Panc1 (cell line): ENCODE results near the gene FAM83B. TPM values are rescaled to one million over a fixed set of nuclear protein-coding genes. Genes with fewer than 3 reads are reported as not detected.

Experiments used
- ATAC-seq: fragments of 200-7000 bp; cut with Tn5 transposase; 2 replicates; pipeline ENCODE4 v1.9.1; 2020; ENCODE audit warnings: mild to moderate bottlenecking, moderate library complexity
- BruUV-seq: library from RNA; stranded (reverse); fragments of 400-500 nt; replicated peaks from 2 replicates; lab custom pipeline; 2021; lab: Mats Ljungman, UMichigan
- CTCF ChIA-PET: fragments of 300-600 bp; sonication (Branson Sonifier 250); formaldehyde crosslinking; loops from one replicate; lab custom pipeline; 2022; ENCODE audit warnings: antibody characterized with exemption; lab: Charles Lee
- POLR2A ChIA-PET: fragments of 300-600 bp; sonication (Branson Sonifier 250); formaldehyde crosslinking; loops from one replicate; lab custom pipeline; 2022; ENCODE audit warnings: antibody characterized with exemption; lab: Charles Lee
- DNase-seq: peaks from one replicate; pipeline ENCODE4 v3.0.0-alpha.2; 2010; ENCODE audit warnings: low read depth, low spot score
- H3K27ac ChIP-seq: 2 replicates; pipeline ENCODE4 v1.5.1; 2011; ENCODE audit warnings: mild to moderate bottlenecking, low read length, inconsistent platforms
- H3K27me3 ChIP-seq: fragments of 200-500 bp; sonication (Bioruptor generic); 2 replicates; pipeline ENCODE4 v1.6.0; 2014; ENCODE audit warnings: low read length, inconsistent platforms; ENCODE audit not compliant: control insufficient read depth, insufficient read depth
- H3K36me3 ChIP-seq: fragments of 200-500 bp; sonication (Bioruptor generic); 2 replicates; pipeline ENCODE4 v1.5.1; 2014; ENCODE audit warnings: inconsistent platforms, mild to moderate bottlenecking, low read length, moderate library complexity; ENCODE audit not compliant: control insufficient read depth, insufficient read depth
- H3K4me1 ChIP-seq: 2 replicates; pipeline ENCODE4 v1.5.1; 2011; ENCODE audit warnings: inconsistent platforms, mild to moderate bottlenecking, low read length, moderate library complexity; ENCODE audit not compliant: control insufficient read depth, insufficient read depth
- H3K4me3 ChIP-seq, 2 experiments: 2 replicates each; pipeline ENCODE4 v1.5.1; 2011 to 2012; ENCODE audit warnings: low read depth in 2 of 2, low read length in 2 of 2, mild to moderate bottlenecking in 2 of 2, inconsistent platforms in 1 of 2, moderate library complexity in 1 of 2
- H3K9me3 ChIP-seq: fragments of 200-500 bp; sonication (Bioruptor generic); 2 replicates; pipeline ENCODE4 v1.5.1; 2014; ENCODE audit warnings: low read depth, mild to moderate bottlenecking, inconsistent platforms, low read length, moderate library complexity; ENCODE audit not compliant: control insufficient read depth, insufficient read depth
- CTCF ChIP-seq: fragments of 450-650 bp; IDR thresholded peaks from 2 replicates; pipeline ENCODE4 v1.5.1; 2017; ENCODE audit warnings: mild to moderate bottlenecking
- POLR2AphosphoS5 ChIP-seq: IDR thresholded peaks from 2 replicates; pipeline ENCODE4 v1.6.1; 2012; ENCODE audit warnings: mild to moderate bottlenecking, low read depth, low read length, moderate library complexity
- SIN3A ChIP-seq: IDR thresholded peaks from 2 replicates; pipeline ENCODE4 v1.6.1; 2012; ENCODE audit warnings: low read depth, mild to moderate bottlenecking, low read length, moderate library complexity, borderline replicate concordance; ENCODE audit not compliant: insufficient read depth
- TCF7L2 ChIP-seq: IDR thresholded peaks from 2 replicates; pipeline ENCODE4 v1.6.1; 2011; ENCODE audit warnings: mild to moderate bottlenecking, low read depth, low read length, inconsistent platforms
- in situ Hi-C: cut with HindIII; loops from 2 replicates; pipeline ENCODE4 v1.10.0; 2016; ENCODE audit warnings: low sequenced_read_pairs, low pct_unique_long_range_greater_than_20kb
- intact Hi-C: fragments of 100-400 bp; cut with micrococcal nuclease; formaldehyde crosslinking; loops from one replicate; pipeline ENCODE4 v1.10.0; 2022; ENCODE audit not compliant: unreplicated experiment
- total RNA-seq: library from RNA; stranded (reverse); gene quantifications from one replicate; pipeline ENCODE4 v1.2.1, GENCODE V29; 2021; ENCODE audit not compliant: unreplicated experiment
- TF ChIP-seq, protein P1 (sequence below), 2 experiments: IDR thresholded peaks; 2 replicates each; pipeline ENCODE4 v1.6.1; 2011 to 2012; ENCODE audit warnings: low read depth in 2 of 2, control low read depth in 1 of 2, low read length in 1 of 2, mild to moderate bottlenecking in 1 of 2, moderate library complexity in 1 of 2; ENCODE audit not compliant: insufficient read depth in 1 of 2

The FAM83B gene
- total RNA-seq, 1 experiment from 2014 or later, result not detected

DNA sequence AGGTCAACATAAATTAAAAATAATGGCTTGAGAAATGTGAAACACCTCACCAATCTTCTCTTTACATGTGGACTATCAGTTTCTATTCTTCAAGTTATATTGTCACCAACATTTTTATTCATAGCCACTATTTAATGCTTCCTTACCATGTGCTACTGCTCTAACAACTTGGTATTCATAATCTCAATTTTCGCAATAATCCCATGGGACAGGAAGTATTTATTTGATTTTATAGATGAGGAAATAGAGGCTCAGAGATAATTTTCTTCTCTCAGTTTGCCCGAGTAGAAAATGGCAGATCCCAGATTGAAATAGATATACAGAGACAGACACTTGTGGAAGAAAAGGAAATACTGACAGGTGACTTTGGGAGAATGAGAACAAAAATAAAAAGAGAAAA is 66.6 kb downstream of the FAM83B start:
- intact Hi-C loops, result no loop called here
- BruUV-seq, result no TSS peak
- ChIA-PET POLR2A (no interaction called here), CTCF (no interaction called here)
- no peak for DNase-seq
- ATAC-seq, result no peak
- Histone ChIP-seq H3K9me3 (no peaks in the 10 kb centered on the region), H3K4me3 (no peak overlapping the region), H3K27ac (no peak overlapping the region), H3K36me3 (no peaks in the 10 kb centered on the region), H3K4me1 (no peaks in the 10 kb centered on the region), H3K27me3 (no peaks in the 10 kb centered on the region)
- TF ChIP-seq TCF7L2 (no peak), POLR2AphosphoS5 (no peak), CTCF (no peak), SIN3A (no peak)
- TF ChIP-seq, protein P1, sequence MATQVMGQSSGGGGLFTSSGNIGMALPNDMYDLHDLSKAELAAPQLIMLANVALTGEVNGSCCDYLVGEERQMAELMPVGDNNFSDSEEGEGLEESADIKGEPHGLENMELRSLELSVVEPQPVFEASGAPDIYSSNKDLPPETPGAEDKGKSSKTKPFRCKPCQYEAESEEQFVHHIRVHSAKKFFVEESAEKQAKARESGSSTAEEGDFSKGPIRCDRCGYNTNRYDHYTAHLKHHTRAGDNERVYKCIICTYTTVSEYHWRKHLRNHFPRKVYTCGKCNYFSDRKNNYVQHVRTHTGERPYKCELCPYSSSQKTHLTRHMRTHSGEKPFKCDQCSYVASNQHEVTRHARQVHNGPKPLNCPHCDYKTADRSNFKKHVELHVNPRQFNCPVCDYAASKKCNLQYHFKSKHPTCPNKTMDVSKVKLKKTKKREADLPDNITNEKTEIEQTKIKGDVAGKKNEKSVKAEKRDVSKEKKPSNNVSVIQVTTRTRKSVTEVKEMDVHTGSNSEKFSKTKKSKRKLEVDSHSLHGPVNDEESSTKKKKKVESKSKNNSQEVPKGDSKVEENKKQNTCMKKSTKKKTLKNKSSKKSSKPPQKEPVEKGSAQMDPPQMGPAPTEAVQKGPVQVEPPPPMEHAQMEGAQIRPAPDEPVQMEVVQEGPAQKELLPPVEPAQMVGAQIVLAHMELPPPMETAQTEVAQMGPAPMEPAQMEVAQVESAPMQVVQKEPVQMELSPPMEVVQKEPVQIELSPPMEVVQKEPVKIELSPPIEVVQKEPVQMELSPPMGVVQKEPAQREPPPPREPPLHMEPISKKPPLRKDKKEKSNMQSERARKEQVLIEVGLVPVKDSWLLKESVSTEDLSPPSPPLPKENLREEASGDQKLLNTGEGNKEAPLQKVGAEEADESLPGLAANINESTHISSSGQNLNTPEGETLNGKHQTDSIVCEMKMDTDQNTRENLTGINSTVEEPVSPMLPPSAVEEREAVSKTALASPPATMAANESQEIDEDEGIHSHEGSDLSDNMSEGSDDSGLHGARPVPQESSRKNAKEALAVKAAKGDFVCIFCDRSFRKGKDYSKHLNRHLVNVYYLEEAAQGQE (IDR thresholded peaks at IDR 0.05; ENCODE audit: insufficient read depth in 1 of 2, low read depth in 2 of 2, low read length in 1 of 2), result no peak
- in situ Hi-C loops, result no loop called here

GRCh38 chr6:54916858-54917257 is 70.3 kb downstream of the FAM83B start:
- intact Hi-C loops, result no loop called here
- ATAC-seq, result peak; percentile 66; the same call in 1 of the 2 replicates
- POLR2A ChIA-PET, result no interaction called here

More at GRCh38 chr6:54916858-54917257, 70.3 kb downstream of the FAM83B start:
- Histone ChIP-seq H3K27me3 (no peaks in the 10 kb centered on the region), H3K4me3 (no peak overlapping the region), H3K27ac (no peak overlapping the region), H3K4me1 (no peaks in the 10 kb centered on the region), H3K36me3 (no peaks in the 10 kb centered on the region), H3K9me3 (no peaks in the 10 kb centered on the region)
- peak; percentile 71 for DNase-seq
- BruUV-seq, result no TSS peak
- CTCF ChIA-PET, result no interaction called here
- in situ Hi-C loops, result no loop called here
- TF ChIP-seq TCF7L2 (no peak), SIN3A (no peak), POLR2AphosphoS5 (no peak), CTCF (no peak)
- TF ChIP-seq, protein P1 (IDR thresholded peaks at IDR 0.05; ENCODE audit: insufficient read depth in 1 of 2, low read depth in 2 of 2, low read length in 1 of 2), result no peak
